Lower leg skin (tissue), 3 donors: ENCODE results near the gene SYT17.

Experiments
- CTCF ChIP-seq, 3 donors: fragments of 450-650 bp; IDR thresholded peaks; one replicate each; pipeline ENCODE4 v1.5.1; 2016; ENCODE audit warnings: antibody characterized with exemption in 3 of 3, mild to moderate bottlenecking in 3 of 3, moderate library complexity in 2 of 3
- POLR2A ChIP-seq, 2 donors: fragments of 450-650 bp; IDR thresholded peaks; one replicate each; pipeline ENCODE4 v1.6.1; 2016 to 2017; ENCODE audit warnings: antibody characterized with exemption in 2 of 2, mild to moderate bottlenecking in 1 of 2, moderate library complexity in 1 of 2

- no peak for TF ChIP-seq CTCF (IDR thresholded peaks at IDR 0.05)
- TF ChIP-seq POLR2A (IDR thresholded peaks at IDR 0.05) = no peak
Measured at GRCh38 chr16:19135201-19135842, 32.7 kb upstream of the SYT17 start.
